ENCODE measurements around the gene ASH1L.
"Not testable (repeated sequence)": the region's sequence is repeated elsewhere in the genome, so short reads cannot be mapped to it uniquely, and the experiment has no call there.

ASH1L gene

DNA sequence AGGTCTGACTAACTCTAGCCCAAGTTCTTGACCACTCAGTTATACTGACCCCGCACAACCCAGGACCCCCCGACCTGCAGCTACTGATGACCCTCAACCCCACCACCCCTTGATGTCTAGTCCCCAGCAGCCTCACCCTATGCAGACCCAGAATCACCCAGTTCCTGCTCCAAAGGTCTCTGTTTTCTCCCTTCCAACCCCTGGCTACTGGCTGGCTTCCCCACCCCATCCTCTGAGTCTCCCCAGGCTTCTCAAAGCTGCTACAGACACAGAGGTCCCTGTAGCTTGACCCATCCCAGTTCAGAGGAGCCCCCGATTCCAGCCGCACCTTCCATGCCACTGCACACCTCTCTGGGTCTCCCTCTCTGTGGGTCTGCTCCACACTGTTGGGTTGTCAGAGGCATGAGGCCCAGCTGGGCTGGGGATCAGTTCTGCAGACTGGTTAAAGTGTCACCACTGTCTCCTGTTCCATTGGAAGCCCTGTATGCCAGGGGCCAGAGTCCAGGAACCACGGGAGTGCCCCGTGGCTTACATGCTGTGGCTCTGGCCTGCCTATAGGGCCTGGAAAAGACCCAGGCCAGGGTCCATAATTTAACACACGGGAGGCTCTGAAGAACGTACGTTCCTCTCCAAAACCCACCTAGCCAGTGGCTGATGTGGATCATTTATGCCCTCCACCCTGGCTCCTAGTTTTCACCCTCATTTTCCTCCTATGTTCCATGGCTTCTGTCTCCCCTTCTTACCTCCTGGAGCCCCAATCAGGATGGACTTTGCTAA, 261.9 kb downstream of the ASH1L start:
- no peak for DNase-seq

- no peak for DNase-seq
Measured at GRCh38 chr1:155300024-155300423, 262.6 kb downstream of the ASH1L start.

DNA sequence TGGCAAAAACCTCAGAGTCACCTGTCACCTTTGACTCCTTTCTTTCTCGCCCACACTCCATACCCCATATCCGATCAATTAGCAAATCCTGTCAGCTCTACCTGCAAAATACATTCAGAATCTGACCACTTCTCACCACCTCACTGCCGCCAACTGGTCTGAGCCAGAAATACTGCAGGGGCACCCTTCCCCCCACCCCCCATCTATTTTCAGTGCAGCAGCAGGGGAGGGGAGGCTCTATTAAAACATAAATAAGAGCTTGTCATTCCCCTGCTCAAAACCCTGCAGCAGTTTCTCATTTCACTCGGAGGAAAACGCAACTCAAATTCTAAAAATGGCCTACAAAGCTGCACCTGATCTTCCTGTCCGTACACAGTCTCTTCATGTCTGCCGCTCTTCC, 265.2 kb downstream of the ASH1L start:
- DNase-seq = no peak

GRCh38 chr1:155296661-155297060, 265.9 kb downstream of the ASH1L start:
- no peak for DNase-seq

DNA sequence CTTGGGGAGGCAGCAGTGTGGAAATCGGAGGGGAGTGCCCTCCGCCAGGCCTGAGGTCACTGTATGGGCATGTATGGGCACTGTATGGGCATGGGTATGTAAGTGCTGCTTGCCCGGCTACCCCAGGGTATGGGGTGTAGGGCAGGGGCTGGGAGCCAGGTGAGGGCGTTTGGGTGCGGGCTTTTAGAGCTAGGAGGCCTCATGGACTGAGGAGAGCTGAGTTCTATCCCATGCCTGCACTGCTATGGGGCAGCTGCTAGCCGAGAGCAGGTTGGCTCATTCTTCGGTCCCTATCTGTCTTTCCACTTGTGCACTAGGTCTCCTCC, 266.7 kb downstream of the ASH1L start:
- no peak for DNase-seq

DNA sequence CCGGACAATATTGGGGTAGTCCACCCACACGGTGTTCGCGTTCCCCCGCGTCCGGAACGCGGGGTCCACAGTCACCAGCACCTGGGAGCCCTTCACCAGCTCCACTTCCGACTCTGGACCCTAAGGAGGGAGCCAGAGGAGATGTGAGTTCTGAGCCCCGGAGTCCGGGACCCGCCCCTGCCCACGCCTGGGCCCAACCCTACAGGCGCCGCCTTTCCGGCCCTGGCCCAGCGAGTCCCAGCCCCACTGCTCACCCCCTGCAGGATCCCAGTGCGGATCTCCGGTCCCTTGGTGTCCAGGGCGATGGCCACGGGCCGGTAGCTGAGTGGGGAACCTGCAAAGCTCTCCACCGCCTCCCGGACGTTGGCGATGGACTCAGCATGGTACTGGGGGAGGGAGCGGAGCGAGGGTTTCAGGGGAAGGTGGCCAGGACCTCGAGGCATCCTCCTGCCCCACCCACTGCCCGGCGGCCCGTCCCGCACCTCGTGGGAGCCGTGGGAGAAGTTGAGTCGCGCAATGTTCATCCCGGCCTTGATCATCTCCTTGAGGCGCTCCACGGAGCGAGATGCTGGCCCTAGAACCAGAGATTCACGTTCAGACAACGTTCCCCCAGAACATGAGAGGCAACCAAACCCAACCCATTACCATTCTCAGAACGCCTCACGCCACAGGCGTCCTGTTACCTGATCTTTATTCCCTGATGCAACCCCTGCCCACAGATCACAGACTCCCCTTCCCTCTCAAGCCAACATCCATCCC, 267.2 kb downstream of the ASH1L start:
- DNase-seq = no peak

DNA sequence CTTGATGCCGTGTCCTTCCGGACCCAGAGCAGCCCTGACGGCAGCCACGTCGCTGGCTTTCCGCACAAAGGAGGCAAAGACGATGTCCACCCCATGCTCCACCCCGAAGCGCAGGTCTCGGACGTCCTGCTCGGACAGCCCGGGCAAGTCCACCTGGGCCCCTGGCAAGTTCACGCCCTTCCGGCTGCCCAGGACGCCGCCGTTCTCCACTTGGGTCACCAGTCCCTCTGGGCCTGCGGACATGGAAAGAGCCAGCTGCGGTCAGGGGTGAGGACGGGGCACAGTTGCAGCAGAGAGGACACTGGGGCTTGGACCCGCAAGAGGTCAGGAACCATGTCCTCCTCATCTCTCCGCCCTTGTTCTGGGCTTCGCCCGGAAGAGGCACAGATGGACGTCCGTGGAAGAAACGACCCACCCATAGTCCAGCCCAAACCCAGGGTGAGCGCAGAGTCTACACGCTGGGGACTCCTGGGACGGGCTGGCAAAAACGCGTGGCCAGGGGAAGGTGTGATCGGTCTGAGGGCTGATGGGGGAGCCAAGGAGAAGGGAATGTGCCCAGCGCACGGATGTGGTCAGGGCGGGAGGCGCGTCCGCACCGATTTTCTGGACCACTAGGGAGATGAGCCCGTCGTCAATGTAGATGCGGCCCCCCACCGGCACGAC, 268.0 kb downstream of the ASH1L start:
- DNase-seq = no peak

GRCh38 chr1:155293086-155293749, 269.4 kb downstream of the ASH1L start:
- DNase-seq = no peak

DNA sequence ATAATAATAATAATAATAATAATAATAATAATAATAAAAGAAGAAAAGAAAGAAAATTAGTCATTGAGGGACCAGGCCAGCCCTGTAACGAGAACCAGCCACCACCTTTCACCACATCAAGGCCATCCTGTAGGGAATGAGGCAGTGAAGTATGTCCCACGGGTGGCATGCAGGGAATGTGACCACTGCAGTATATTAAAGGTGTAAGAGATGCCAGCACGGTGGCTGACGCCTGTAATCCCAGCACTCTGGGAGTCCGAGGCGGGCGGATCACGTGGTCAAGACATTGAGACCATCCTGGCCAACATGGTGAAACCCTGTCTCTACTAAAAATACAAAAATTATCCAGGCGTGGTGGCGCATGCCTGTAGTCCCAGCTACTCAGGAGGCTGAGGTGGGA, 271.6 kb downstream of the ASH1L start:
- not testable (repeated sequence) for DNase-seq

DNA sequence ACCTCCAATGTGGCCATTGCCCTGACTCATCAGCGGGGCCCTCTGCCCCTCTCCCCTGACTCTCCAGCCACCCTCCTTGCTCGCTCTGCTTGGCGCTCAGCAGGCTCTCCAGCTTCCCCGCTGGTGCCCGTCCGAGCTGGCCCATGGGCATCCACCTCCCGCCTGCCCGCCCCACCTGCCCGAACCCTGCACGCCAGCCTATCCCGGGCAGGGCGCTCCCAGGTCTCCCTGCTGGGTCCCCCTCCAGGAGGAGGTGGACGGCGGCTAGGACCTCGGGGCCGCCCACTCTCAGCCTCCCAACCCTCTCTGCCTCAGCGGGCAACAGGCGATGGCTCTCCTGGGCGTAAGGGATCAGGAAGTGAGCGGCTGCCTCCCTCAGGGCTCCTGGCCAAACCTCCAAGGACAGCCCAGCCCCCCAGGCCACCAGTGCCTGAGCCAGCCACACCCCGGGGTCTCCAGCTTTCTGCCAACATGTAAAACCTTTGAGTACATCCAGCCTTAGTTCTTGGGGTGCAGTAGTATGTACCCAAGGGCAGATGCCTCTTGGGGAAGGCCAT, 274.5 kb downstream of the ASH1L start:
- DNase-seq = no peak

DNA sequence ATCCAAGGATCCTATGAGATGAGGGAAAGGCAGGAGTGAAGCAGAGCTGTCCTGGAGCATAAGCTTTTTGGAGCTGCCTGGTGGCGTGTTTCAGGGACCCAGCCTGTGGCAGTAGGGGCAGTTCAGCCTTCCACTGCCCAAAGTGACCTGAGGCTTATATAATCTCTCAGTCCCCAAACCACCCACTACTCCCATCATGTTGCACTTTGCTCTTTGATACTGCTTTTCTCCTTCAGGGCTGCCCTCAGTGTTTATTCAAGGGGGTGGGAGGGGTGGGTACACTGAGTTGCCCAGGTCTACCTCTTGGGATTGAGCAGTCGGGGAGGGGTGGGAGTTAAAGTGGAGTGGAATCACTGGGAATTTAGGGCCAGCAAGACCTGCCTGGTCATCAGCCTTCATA, 276.1 kb downstream of the ASH1L start:
- no peak for DNase-seq

GRCh38 chr1:155285631-155286044, 277.0 kb downstream of the ASH1L start:
- no peak for DNase-seq

All from activated CD4-positive, alpha-beta T cell treated with anti-CD3 and anti-CD28 coated beads for 48 hours (primary cell).